CD14-positive monocyte (primary cell): ENCODE data around the gene SIK3. TPM values are rescaled to one million over a fixed set of nuclear protein-coding genes. Genes with fewer than 3 reads are reported as not detected.

Source experiments
- DNase-seq, 3 donors: peaks; one replicate each; pipeline ENCODE4 v3.0.0-alpha.2; 2011 to 2022
- H2AFZ ChIP-seq: 2 replicates; pipeline ENCODE4 v1.6.0; 2012; ENCODE audit warnings: mild to moderate bottlenecking, low read depth, low read length, inconsistent platforms; ENCODE audit not compliant: insufficient read depth, poor library complexity, severe bottlenecking
- H3K27ac ChIP-seq, 2 donors: 1 replicate in 1 of 2; 2 replicates in 1 of 2; pipeline ENCODE4 v1.5.1; 2012 to 2013; ENCODE audit warnings: low read length in 2 of 2, control low read depth in 1 of 2, inconsistent platforms in 1 of 2, low read depth in 1 of 2, mild to moderate bottlenecking in 1 of 2
- H3K27me3 ChIP-seq, 2 donors: one replicate each; pipeline versions ENCODE4 v1.6.0 to v1.6.1; 2011 to 2013; ENCODE audit warnings: low read length in 2 of 2; ENCODE audit not compliant: control insufficient read depth in 2 of 2, insufficient read depth in 2 of 2
- H3K36me3 ChIP-seq, 2 donors: replicated peaks in 1 of 2; 1 replicate in 1 of 2; 2 replicates in 1 of 2; pipeline versions ENCODE4 v1.5.1 to v1.6.1; 2012 to 2013; ENCODE audit warnings: low read length in 2 of 2, control low read depth in 1 of 2, inconsistent platforms in 1 of 2, mild to moderate bottlenecking in 1 of 2; ENCODE audit not compliant: insufficient read depth in 2 of 2, control insufficient read depth in 1 of 2
- H3K4me1 ChIP-seq, 2 donors: 1 replicate in 1 of 2; 2 replicates in 1 of 2; pipeline versions ENCODE4 v1.5.1 to v1.6.1; 2012 to 2013; ENCODE audit warnings: low read length in 2 of 2, control low read depth in 1 of 2, inconsistent platforms in 1 of 2, mild to moderate bottlenecking in 1 of 2, moderate library complexity in 1 of 2; ENCODE audit not compliant: insufficient read depth in 2 of 2, control insufficient read depth in 1 of 2
- H3K4me2 ChIP-seq: replicated peaks from 2 replicates; pipeline ENCODE3; 2012; ENCODE audit warnings: low read length, moderate library complexity, mild to moderate bottlenecking; ENCODE audit not compliant: poor library complexity, severe bottlenecking; ENCODE audit errors: extremely low read depth
- H3K4me3 ChIP-seq, 3 experiments: fragments of 200-600 bp in 1 of 3; sonication (generic) in 1 of 3; replicated peaks in 1 of 3; 1 replicate in 2 of 3; 2 replicates in 1 of 3; pipeline ENCODE4 v1.5.1; 2011 to 2013; ENCODE audit warnings: low read length in 3 of 3, mild to moderate bottlenecking in 3 of 3, control low read depth in 2 of 3, low read depth in 2 of 3, inconsistent platforms in 1 of 3, moderate library complexity in 1 of 3
- H3K79me2 ChIP-seq: 2 replicates; pipeline ENCODE4 v1.6.0; 2012; ENCODE audit warnings: mild to moderate bottlenecking, control low read depth, inconsistent platforms, low read length, moderate library complexity; ENCODE audit not compliant: insufficient read depth
- H3K9ac ChIP-seq: 2 replicates; pipeline ENCODE4 v1.6.0; 2017; ENCODE audit warnings: low read length, mild to moderate bottlenecking; ENCODE audit not compliant: insufficient read depth, poor library complexity, severe bottlenecking
- H3K9me3 ChIP-seq, 2 donors: replicated peaks in 1 of 2; 1 replicate in 1 of 2; 2 replicates in 1 of 2; pipeline versions ENCODE4 v1.5.1 to v1.6.1; 2012 to 2013; ENCODE audit warnings: low read length in 2 of 2, control low read depth in 1 of 2; ENCODE audit not compliant: control insufficient read depth in 1 of 2, insufficient read depth in 1 of 2
- H4K20me1 ChIP-seq: 2 replicates; pipeline ENCODE4 v1.6.0; 2012; ENCODE audit warnings: mild to moderate bottlenecking, low read length, control low read depth, moderate library complexity; ENCODE audit not compliant: insufficient read depth
- H3K27ac Mint-ChIP-seq, 7 donors: one replicate each; pipeline ENCODE4 v1.8.0; 2020; ENCODE audit warnings: mild to moderate bottlenecking in 7 of 7, mixed read lengths in 7 of 7, moderate library complexity in 6 of 7, inconsistent platforms in 2 of 7
- H3K27me3 Mint-ChIP-seq, 3 donors: one replicate each; pipeline ENCODE4 v1.8.0; 2021 to 2022; ENCODE audit warnings: low read depth in 3 of 3, mild to moderate bottlenecking in 3 of 3, mixed read lengths in 3 of 3, moderate library complexity in 3 of 3, inconsistent platforms in 1 of 3
- H3K36me3 Mint-ChIP-seq, 2 donors: one replicate each; pipeline ENCODE4 v1.8.0; 2020; ENCODE audit warnings: mixed read lengths in 2 of 2, inconsistent platforms in 1 of 2, mild to moderate bottlenecking in 1 of 2
- H3K4me1 Mint-ChIP-seq: one replicate; pipeline ENCODE4 v1.8.0; 2020; ENCODE audit warnings: mild to moderate bottlenecking, mixed read lengths
- H3K4me3 Mint-ChIP-seq, 2 donors: one replicate each; pipeline ENCODE4 v1.8.0; 2020; ENCODE audit warnings: mild to moderate bottlenecking in 2 of 2, mixed read lengths in 2 of 2, moderate library complexity in 1 of 2
- H3K9me3 Mint-ChIP-seq, 7 donors: one replicate each; pipeline ENCODE4 v1.8.0; 2020 to 2022; ENCODE audit warnings: mixed read lengths in 7 of 7, mild to moderate bottlenecking in 6 of 7, moderate library complexity in 6 of 7, inconsistent platforms in 2 of 7
- WGBS: methylation state at CpG from one replicate; pipeline ENCODE4 v1.1.5; 2013; ENCODE audit warnings: missing lambda C conversion rate; ENCODE audit not compliant: insufficient coverage; 5-methylcytosine and 5-hydroxymethylcytosine counted together
- intact Hi-C, 2 donors: fragments of 100-400 bp; cut with micrococcal nuclease; formaldehyde crosslinking; loops; one replicate each; pipeline versions ENCODE4 v1.15.0 to v1.15.1; 2023
- polyA plus RNA-seq, 3 donors: library from polyadenylated mRNA; depleted of rRNA in 1 of 3; unstranded in 2 of 3; stranded (reverse) in 1 of 3; fragments of 300-500 nt in 2 of 3; fragments of >200 nt in 1 of 3; fragmentation: Illumina TruSeq in 2 of 3; gene quantifications; 1 replicate in 2 of 3; 2 replicates in 1 of 3; pipeline ENCODE4 v1.2.3, GENCODE V29; 2012 to 2021
- TF ChIP-seq, protein P1 (sequence below): fragments of 200-600 bp; IDR thresholded peaks from one replicate; pipeline ENCODE4 v1.8.0; 2022; ENCODE audit warnings: antibody characterized with exemption, mild to moderate bottlenecking

The SIK3 gene
- polyA plus RNA-seq, 3 donors = 18.3 to 142 (median 20.0) TPM

- no peak overlapping the region for H3K27ac Mint-ChIP-seq
- peaks cover 13% of the 10 kb centered on the region for H3K4me1 Mint-ChIP-seq
- peaks cover 0 to 4% (median 0%) of the 10 kb centered on the region in 7 donors for H3K9me3 Mint-ChIP-seq
- Histone ChIP-seq H3K4me2 (no peak overlapping the region), H3K27me3 (no peaks in the 10 kb centered on the region), H3K4me1 (no peaks in the 10 kb centered on the region), H3K4me3 (no peak overlapping the region), H2AFZ (no peak overlapping the region), H3K9me3 (no peaks in the 10 kb centered on the region), H3K9ac (no peak overlapping the region), H3K36me3 (no peaks in the 10 kb centered on the region), H3K27ac (no peak overlapping the region), H3K79me2 (no peaks in the 10 kb centered on the region), H4K20me1 (no peaks in the 10 kb centered on the region)
- TF ChIP-seq, protein P1, sequence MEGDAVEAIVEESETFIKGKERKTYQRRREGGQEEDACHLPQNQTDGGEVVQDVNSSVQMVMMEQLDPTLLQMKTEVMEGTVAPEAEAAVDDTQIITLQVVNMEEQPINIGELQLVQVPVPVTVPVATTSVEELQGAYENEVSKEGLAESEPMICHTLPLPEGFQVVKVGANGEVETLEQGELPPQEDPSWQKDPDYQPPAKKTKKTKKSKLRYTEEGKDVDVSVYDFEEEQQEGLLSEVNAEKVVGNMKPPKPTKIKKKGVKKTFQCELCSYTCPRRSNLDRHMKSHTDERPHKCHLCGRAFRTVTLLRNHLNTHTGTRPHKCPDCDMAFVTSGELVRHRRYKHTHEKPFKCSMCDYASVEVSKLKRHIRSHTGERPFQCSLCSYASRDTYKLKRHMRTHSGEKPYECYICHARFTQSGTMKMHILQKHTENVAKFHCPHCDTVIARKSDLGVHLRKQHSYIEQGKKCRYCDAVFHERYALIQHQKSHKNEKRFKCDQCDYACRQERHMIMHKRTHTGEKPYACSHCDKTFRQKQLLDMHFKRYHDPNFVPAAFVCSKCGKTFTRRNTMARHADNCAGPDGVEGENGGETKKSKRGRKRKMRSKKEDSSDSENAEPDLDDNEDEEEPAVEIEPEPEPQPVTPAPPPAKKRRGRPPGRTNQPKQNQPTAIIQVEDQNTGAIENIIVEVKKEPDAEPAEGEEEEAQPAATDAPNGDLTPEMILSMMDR = no peak
- peaks cover 2 to 8% (median 3%) of the 10 kb centered on the region in 3 donors for H3K27me3 Mint-ChIP-seq
- H3K36me3 Mint-ChIP-seq = no peaks in the 10 kb centered on the region
- intact Hi-C loops = no loop called here
- no peak overlapping the region for H3K4me3 Mint-ChIP-seq
- DNase-seq = no peak
- WGBS = no CpG with 5 or more reads among the region's 4 CpGs
Observed at GRCh38 chr11:116812109-116812508, 286.1 kb downstream of the SIK3 start.

GRCh38 chr11:116811194-116811593, 287.0 kb downstream of the SIK3 start:
- DNase-seq = no peak
- Mint-ChIP-seq H3K27ac (no peak overlapping the region), H3K9me3 (peaks cover 0 to 4% (median 0%) of the 10 kb centered on the region in 7 donors), H3K36me3 (no peaks in the 10 kb centered on the region), H3K4me1 (peaks cover 13% of the 10 kb centered on the region), H3K27me3 (peaks cover 2 to 8% (median 3%) of the 10 kb centered on the region in 3 donors), H3K4me3 (no peak overlapping the region)
- TF ChIP-seq, protein P1 = no peak
- no peak overlapping the region for H3K27ac ChIP-seq
- no peaks in the 10 kb centered on the region for H3K36me3 ChIP-seq
- no peaks in the 10 kb centered on the region for H3K27me3 ChIP-seq
- no peak overlapping the region for H3K4me3 ChIP-seq
- no CpG with 5 or more reads among the region's 3 CpGs for WGBS
- H3K79me2 ChIP-seq = no peaks in the 10 kb centered on the region
- intact Hi-C loops = no loop called here
- H4K20me1 ChIP-seq = no peaks in the 10 kb centered on the region
- no peak overlapping the region for H2AFZ ChIP-seq
- H3K9me3 ChIP-seq = no peaks in the 10 kb centered on the region
- no peak overlapping the region for H3K4me2 ChIP-seq
- H3K9ac ChIP-seq = no peak overlapping the region
- no peaks in the 10 kb centered on the region for H3K4me1 ChIP-seq
